ENCODE results near the gene IL1F10. TPM values are rescaled to one million over a fixed set of nuclear protein-coding genes. Genes with fewer than 3 reads are reported as not detected.
"Not testable (repeated sequence)": the region's sequence is repeated elsewhere in the genome, so short reads cannot be mapped to it uniquely, and the experiment has no call there.

The IL1F10 gene
- total and polyA plus RNA-seq, 2 donors = not detected

- H3K4me1 ChIP-seq (ENCODE audit: insufficient read depth); H3K4me3 ChIP-seq (ENCODE audit: low read depth, low read length); DNase-seq (ENCODE audit: extremely low spot score); H3K36me3 ChIP-seq (ENCODE audit: insufficient read depth); H3K27ac ChIP-seq (ENCODE audit: low read depth): not testable (repeated sequence)
- WGBS = 83% methylated on average over 2 of the region's 2 CpGs
These were observed 29.3 kb downstream of the IL1F10 start for GRCh38 chr2:113096842-113097618.

DNA sequence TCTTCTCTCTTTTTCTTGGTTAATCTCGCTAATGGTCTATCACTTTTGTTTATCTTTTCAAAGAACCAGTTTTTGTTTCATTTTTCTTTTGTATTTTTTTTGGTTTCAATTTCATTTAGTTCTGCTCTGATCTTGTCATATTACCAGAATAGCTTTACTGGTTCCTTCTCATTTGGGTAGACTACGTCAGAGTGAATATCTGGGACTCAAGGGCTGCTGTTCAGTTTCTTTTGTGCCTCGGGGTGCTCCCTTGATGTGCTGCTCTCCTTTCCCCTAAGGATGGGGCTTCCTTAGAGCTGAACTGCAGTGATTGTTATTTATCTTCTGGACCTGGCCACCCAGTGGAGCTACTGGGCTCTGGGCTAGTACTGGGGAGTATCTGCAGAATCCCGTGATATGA, 30.3 kb downstream of the IL1F10 start:
- Histone ChIP-seq H3K27ac (ENCODE audit: low read depth) (no peak overlapping the region), H3K4me3 (ENCODE audit: low read depth, low read length) (no peak overlapping the region), H3K36me3 (ENCODE audit: insufficient read depth) (no peaks in the 10 kb centered on the region), H3K4me1 (ENCODE audit: insufficient read depth) (no peaks in the 10 kb centered on the region)
- 90% methylated on average over 4 of the region's 4 CpGs for WGBS
- no peak for DNase-seq (ENCODE audit: extremely low spot score)

GRCh38 chr2:113098532-113098931, 30.8 kb downstream of the IL1F10 start:
- no peak overlapping the region for H3K4me3 ChIP-seq (ENCODE audit: low read depth, low read length)
- 95% methylated on average over 6 of the region's 6 CpGs for WGBS
- no peak overlapping the region for H3K27ac ChIP-seq (ENCODE audit: low read depth)
- H3K36me3 ChIP-seq (ENCODE audit: insufficient read depth) = no peaks in the 10 kb centered on the region
- DNase-seq (ENCODE audit: extremely low spot score) = no peak
- no peaks in the 10 kb centered on the region for H3K4me1 ChIP-seq (ENCODE audit: insufficient read depth)

GRCh38 chr2:113102133-113102532, 34.4 kb downstream of the IL1F10 start:
- 90% methylated on average over 2 of the region's 2 CpGs for WGBS
- no peak overlapping the region for H3K27ac ChIP-seq (ENCODE audit: low read depth)
- no peak overlapping the region for H3K4me3 ChIP-seq (ENCODE audit: low read depth, low read length)
- DNase-seq (ENCODE audit: extremely low spot score) = no peak
- H3K36me3 ChIP-seq (ENCODE audit: insufficient read depth) = no peaks in the 10 kb centered on the region
- H3K4me1 ChIP-seq (ENCODE audit: insufficient read depth) = no peaks in the 10 kb centered on the region

DNA sequence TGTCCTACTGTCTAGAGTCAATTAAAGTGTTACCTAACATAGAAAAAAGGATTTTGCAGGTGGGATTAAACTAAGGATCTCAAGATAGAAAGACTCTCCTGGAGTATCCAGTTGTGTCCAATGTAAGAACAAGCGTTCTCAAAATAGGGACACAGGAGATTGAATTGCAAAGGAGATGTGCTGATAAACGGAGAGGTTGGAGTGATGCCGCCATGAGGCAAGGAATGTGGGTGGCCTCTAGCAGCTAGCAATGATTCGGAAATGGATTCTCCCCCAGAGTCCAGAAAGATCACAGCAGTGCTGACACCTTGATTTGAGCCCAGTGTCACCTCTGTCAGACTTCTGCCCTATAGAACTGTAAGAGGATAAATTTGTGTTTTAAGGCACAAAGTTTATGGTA, 35.5 kb downstream of the IL1F10 start:
- Histone ChIP-seq H3K36me3 (ENCODE audit: insufficient read depth) (no peaks in the 10 kb centered on the region), H3K4me3 (ENCODE audit: low read depth, low read length) (no peak overlapping the region), H3K4me1 (ENCODE audit: insufficient read depth) (no peaks in the 10 kb centered on the region), H3K27ac (ENCODE audit: low read depth) (no peak overlapping the region)
- 87% methylated on average over 4 of the region's 4 CpGs for WGBS
- DNase-seq (ENCODE audit: extremely low spot score) = no peak

DNA sequence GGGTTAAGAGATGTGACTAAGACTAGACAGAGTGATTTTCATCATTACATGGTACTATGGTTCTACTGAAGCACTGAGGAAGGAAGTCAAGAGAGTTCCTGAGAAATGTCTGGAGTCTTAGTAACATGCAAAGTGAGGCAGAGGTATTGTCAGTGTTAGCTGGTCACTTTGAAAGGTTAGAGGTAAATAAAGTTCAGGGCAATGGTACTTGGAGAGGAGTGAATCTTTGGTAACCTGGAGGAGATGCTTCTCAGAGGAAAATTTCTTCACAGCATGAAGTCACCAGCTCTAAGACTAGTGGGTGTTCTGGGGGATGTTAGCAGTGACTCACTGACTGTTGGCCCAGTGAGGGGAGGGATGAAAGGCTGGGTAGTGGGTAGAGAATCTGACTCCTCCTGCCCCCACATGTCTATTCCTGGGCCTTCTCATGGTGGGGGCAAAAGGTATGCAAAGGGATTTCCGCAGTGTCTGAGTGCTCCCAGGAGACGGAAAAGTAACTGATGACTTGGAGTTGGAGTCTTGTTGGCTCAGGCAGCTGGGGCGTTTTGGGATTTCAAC, 36.4 kb downstream of the IL1F10 start:
- Histone ChIP-seq H3K36me3 (ENCODE audit: insufficient read depth) (no peaks in the 10 kb centered on the region), H3K4me1 (ENCODE audit: insufficient read depth) (no peaks in the 10 kb centered on the region), H3K27ac (ENCODE audit: low read depth) (no peak overlapping the region), H3K4me3 (ENCODE audit: low read depth, low read length) (no peak overlapping the region)
- DNase-seq (ENCODE audit: extremely low spot score) = no peak
- 44% methylated on average over 3 of the region's 3 CpGs for WGBS

GRCh38 chr2:113105047-113105785, 37.4 kb downstream of the IL1F10 start:
- DNase-seq (ENCODE audit: extremely low spot score) = no peak
- no peaks in the 10 kb centered on the region for H3K4me1 ChIP-seq (ENCODE audit: insufficient read depth)
- WGBS = 55% methylated on average over 6 of the region's 6 CpGs
- H3K36me3 ChIP-seq (ENCODE audit: insufficient read depth) = no peaks in the 10 kb centered on the region
- H3K4me3 ChIP-seq (ENCODE audit: low read depth, low read length) = no peak overlapping the region
- H3K27ac ChIP-seq (ENCODE audit: low read depth) = no peak overlapping the region

DNA sequence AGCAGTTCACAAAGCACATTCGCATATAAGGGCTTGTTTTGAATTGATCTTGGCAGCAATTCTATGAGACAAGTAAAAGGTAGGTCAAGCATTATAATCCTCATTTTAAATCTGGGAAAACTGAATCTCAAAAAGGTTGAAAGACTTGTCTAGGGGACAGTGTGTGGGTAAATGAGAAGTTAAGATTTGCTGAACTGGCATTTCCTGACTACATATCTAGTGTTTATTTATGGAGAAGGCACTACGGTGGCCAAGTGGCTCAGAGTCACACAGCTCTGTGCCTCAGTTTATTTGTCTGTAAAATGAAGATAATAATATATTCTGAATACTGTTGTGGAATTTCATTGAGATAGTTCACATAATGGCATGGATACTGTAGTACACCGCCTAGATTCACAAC, 43.4 kb downstream of the IL1F10 start:
- no peaks in the 10 kb centered on the region for H3K4me1 ChIP-seq (ENCODE audit: insufficient read depth)
- no peak overlapping the region for H3K27ac ChIP-seq (ENCODE audit: low read depth)
- DNase-seq (ENCODE audit: extremely low spot score) = no peak
- H3K4me3 ChIP-seq (ENCODE audit: low read depth, low read length) = no peak overlapping the region
- no peaks in the 10 kb centered on the region for H3K36me3 ChIP-seq (ENCODE audit: insufficient read depth)
- 74% methylated on average over 3 of the region's 3 CpGs for WGBS

GRCh38 chr2:113111823-113112287, 44.1 kb downstream of the IL1F10 start:
- 60% methylated on average over 6 of the region's 6 CpGs for WGBS
- Histone ChIP-seq H3K4me1 (ENCODE audit: insufficient read depth) (no peaks in the 10 kb centered on the region), H3K36me3 (ENCODE audit: insufficient read depth) (no peaks in the 10 kb centered on the region), H3K4me3 (ENCODE audit: low read depth, low read length) (no peak overlapping the region), H3K27ac (ENCODE audit: low read depth) (no peak overlapping the region)
- DNase-seq (ENCODE audit: extremely low spot score) = no peak

GRCh38 chr2:113112441-113112840, 44.7 kb downstream of the IL1F10 start:
- H3K36me3 ChIP-seq (ENCODE audit: insufficient read depth) = no peaks in the 10 kb centered on the region
- H3K4me3 ChIP-seq (ENCODE audit: low read depth, low read length) = no peak overlapping the region
- DNase-seq (ENCODE audit: extremely low spot score) = no peak
- WGBS = 85% methylated on average over 8 of the region's 8 CpGs
- H3K27ac ChIP-seq (ENCODE audit: low read depth) = no peak overlapping the region
- no peaks in the 10 kb centered on the region for H3K4me1 ChIP-seq (ENCODE audit: insufficient read depth)

DNA sequence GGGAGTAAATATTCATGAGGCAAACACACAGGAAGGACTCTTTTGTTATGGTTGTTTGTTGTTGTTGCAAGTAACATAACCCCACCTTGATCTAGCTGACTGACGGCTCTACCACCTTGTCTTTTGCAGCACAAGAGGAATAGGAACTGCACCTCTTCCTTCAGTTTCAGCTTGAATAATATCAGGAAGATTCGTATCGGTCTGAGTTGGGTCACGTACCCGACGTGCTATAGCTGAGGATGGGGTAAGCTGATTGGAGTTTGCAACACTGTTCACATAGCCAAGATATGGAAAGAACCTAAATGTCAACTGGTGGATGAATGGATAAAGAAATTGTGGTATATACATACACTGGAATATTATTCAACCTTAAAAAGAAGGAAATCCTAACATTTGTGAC, 45.1 kb downstream of the IL1F10 start:
- 81% methylated on average over 6 of the region's 6 CpGs for WGBS
- no peak overlapping the region for H3K4me3 ChIP-seq (ENCODE audit: low read depth, low read length)
- no peaks in the 10 kb centered on the region for H3K4me1 ChIP-seq (ENCODE audit: insufficient read depth)
- no peak for DNase-seq (ENCODE audit: extremely low spot score)
- no peaks in the 10 kb centered on the region for H3K36me3 ChIP-seq (ENCODE audit: insufficient read depth)
- H3K27ac ChIP-seq (ENCODE audit: low read depth) = no peak overlapping the region

- WGBS = 50% methylated on average over 3 of the region's 3 CpGs
- H3K27ac ChIP-seq (ENCODE audit: low read depth) = no peak overlapping the region
These were observed 46.0 kb downstream of the IL1F10 start for GRCh38 chr2:113113807-113114206.

DNA sequence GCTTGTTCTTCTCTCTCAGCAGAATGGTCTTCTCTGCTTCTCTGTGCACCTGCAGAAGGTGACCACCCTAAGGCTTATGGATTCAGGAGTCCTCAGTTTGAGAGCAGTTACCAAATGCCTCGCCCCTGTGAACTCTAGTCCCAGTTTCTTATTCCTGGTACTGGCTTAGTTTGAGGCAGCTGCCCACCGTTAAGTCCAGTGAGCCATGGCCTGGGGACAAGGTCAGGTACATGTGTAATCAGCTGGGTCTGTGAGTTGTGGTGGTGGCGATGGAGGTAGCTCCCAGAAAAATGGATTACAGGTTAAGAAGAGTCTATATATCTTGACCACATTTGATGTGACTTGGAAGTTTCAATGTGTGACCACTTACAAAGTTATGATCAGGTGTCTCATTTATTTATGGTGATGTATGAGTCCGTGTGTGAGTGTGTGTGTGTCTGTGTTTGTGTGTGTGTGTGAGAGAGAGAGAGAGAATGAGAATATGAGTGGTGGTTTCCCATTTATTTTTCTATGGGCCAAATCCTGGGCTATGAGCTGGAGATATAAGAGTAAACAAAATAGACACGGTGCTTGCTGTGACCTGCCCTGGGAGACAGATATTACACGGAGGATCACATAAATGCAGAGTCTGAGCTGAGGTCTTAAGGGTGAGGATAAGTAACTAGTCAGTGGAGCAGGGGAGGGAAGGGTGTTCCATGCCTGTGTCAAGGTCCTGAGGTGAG, 46.6 kb downstream of the IL1F10 start:
- WGBS = 60% methylated on average over 6 of the region's 6 CpGs
- H3K27ac ChIP-seq (ENCODE audit: low read depth) = no peak overlapping the region
- H3K4me3 ChIP-seq (ENCODE audit: low read depth, low read length) = no peak overlapping the region
- no peaks in the 10 kb centered on the region for H3K4me1 ChIP-seq (ENCODE audit: insufficient read depth)
- DNase-seq (ENCODE audit: extremely low spot score) = no peak
- no peaks in the 10 kb centered on the region for H3K36me3 ChIP-seq (ENCODE audit: insufficient read depth)

More at GRCh38 chr2:113113807-113114206, 46.0 kb downstream of the IL1F10 start:
- no peak for DNase-seq (ENCODE audit: extremely low spot score)
- Histone ChIP-seq H3K4me3 (ENCODE audit: low read depth, low read length) (no peak overlapping the region), H3K36me3 (ENCODE audit: insufficient read depth) (no peaks in the 10 kb centered on the region), H3K4me1 (ENCODE audit: insufficient read depth) (no peaks in the 10 kb centered on the region)

Measured in urinary bladder (tissue), 4 donors.